Naive thymus-derived CD4-positive, alpha-beta T cell (primary cell): ENCODE measurements around the gene CNTN4. TPM values are rescaled to one million over a fixed set of nuclear protein-coding genes. Genes with fewer than 3 reads are reported as not detected.
"Not testable (repeated sequence)": the region's sequence is repeated elsewhere in the genome, so short reads cannot be mapped to it uniquely, and the experiment has no call there.

Source experiments
- ATAC-seq: fragments of 150-1000 bp; cut with Tn5 transposase; 2 replicates; pipeline ENCODE4 v1.10.0; 2021; ENCODE audit warnings: mild to moderate bottlenecking, moderate library complexity
- CTCF ChIA-PET: fragments of 350-600 bp; sonication (Branson Sonifier 250); formaldehyde crosslinking; loops from one replicate; lab custom pipeline; 2021; ENCODE audit warnings: antibody characterized with exemption; lab: Charles Lee
- POLR2A ChIA-PET: fragments of 350-600 bp; sonication (Branson Sonifier 250); formaldehyde crosslinking; loops from one replicate; lab custom pipeline; 2021; ENCODE audit warnings: antibody characterized with exemption, inconsistent platforms; lab: Charles Lee
- DNase-seq, 9 donors: peaks; one replicate each; pipeline versions ENCODE4 v3.0.0 to v3.0.0-alpha.2; 2020 to 2022; ENCODE audit warnings: mixed read lengths in 1 of 9
- H3K27ac ChIP-seq: one replicate; pipeline ENCODE4 v1.7.0; 2013; ENCODE audit warnings: mild to moderate bottlenecking, low read depth, low read length, moderate library complexity
- H3K27me3 ChIP-seq, 2 donors: one replicate each; pipeline ENCODE4 v1.7.0; 2013; ENCODE audit warnings: low read length in 2 of 2, mild to moderate bottlenecking in 2 of 2, moderate library complexity in 2 of 2; ENCODE audit not compliant: control insufficient read depth in 2 of 2, insufficient read depth in 2 of 2
- H3K36me3 ChIP-seq, 3 experiments: 1 replicate in 2 of 3; 2 replicates in 1 of 3; pipeline ENCODE4 v1.7.0; 2013; ENCODE audit warnings: low read length in 3 of 3, mild to moderate bottlenecking in 3 of 3, moderate library complexity in 1 of 3; ENCODE audit not compliant: insufficient read depth in 3 of 3, control insufficient read depth in 2 of 3
- H3K4me1 ChIP-seq, 2 donors: one replicate each; pipeline ENCODE4 v1.7.0; 2013; ENCODE audit warnings: low read length in 2 of 2, mild to moderate bottlenecking in 2 of 2, moderate library complexity in 1 of 2; ENCODE audit not compliant: control insufficient read depth in 2 of 2, insufficient read depth in 2 of 2
- H3K4me3 ChIP-seq: 2 replicates; pipeline ENCODE4 v1.7.0; 2013; ENCODE audit warnings: mild to moderate bottlenecking, low read length
- H3K9me3 ChIP-seq, 3 experiments: 1 replicate in 2 of 3; 2 replicates in 1 of 3; pipeline ENCODE4 v1.7.0; 2013; ENCODE audit warnings: low read length in 3 of 3; ENCODE audit not compliant: control insufficient read depth in 2 of 3
- H3K27ac Mint-ChIP-seq, 9 donors: one replicate each; pipeline ENCODE4 v1.8.0; 2020 to 2022; ENCODE audit warnings: mixed read lengths in 9 of 9, mild to moderate bottlenecking in 8 of 9, moderate library complexity in 5 of 9, inconsistent platforms in 2 of 9
- H3K27me3 Mint-ChIP-seq, 5 donors: one replicate each; pipeline ENCODE4 v1.8.0; 2021 to 2022; ENCODE audit warnings: mixed read lengths in 5 of 5, mild to moderate bottlenecking in 1 of 5
- H3K36me3 Mint-ChIP-seq, 5 donors: one replicate each; pipeline ENCODE4 v1.8.0; 2020 to 2022; ENCODE audit warnings: mixed read lengths in 5 of 5, mild to moderate bottlenecking in 3 of 5, inconsistent platforms in 1 of 5
- H3K4me1 Mint-ChIP-seq, 7 donors: one replicate each; pipeline ENCODE4 v1.8.0; 2020 to 2022; ENCODE audit warnings: mixed read lengths in 7 of 7, mild to moderate bottlenecking in 3 of 7, inconsistent platforms in 1 of 7
- H3K4me3 Mint-ChIP-seq, 10 donors: one replicate each; pipeline ENCODE4 v1.8.0; 2020 to 2022; ENCODE audit warnings: mild to moderate bottlenecking in 10 of 10, mixed read lengths in 10 of 10, moderate library complexity in 6 of 10, inconsistent platforms in 2 of 10
- H3K9me3 Mint-ChIP-seq, 11 donors: one replicate each; pipeline ENCODE4 v1.8.0; 2020 to 2022; ENCODE audit warnings: mixed read lengths in 11 of 11, mild to moderate bottlenecking in 4 of 11, inconsistent platforms in 1 of 11, moderate library complexity in 1 of 11
- intact Hi-C, 2 donors: fragments of 100-400 bp; cut with micrococcal nuclease; formaldehyde crosslinking; loops; one replicate each; pipeline ENCODE4 v1.15.1; 2023
- polyA plus RNA-seq, 2 donors: library from polyadenylated mRNA; unstranded; fragments of 300-500 nt; fragmentation: Illumina TruSeq; gene quantifications; one replicate each; pipeline ENCODE4 v1.2.3, GENCODE V29; 2021
- total RNA-seq, 6 experiments: library from RNA in 5 of 6; stranded (reverse) in 5 of 6; gene quantifications; 1 replicate in 5 of 6; 2 replicates in 1 of 6; pipeline ENCODE4 v1.2.3 and lab custom pipeline; 2021 to 2026

Gene CNTN4
- not detected for total RNA-seq
- polyA plus RNA-seq, result not detected
- not detected for total RNA-seq (lab: John Stamatoyannopoulos, UW)

DNA sequence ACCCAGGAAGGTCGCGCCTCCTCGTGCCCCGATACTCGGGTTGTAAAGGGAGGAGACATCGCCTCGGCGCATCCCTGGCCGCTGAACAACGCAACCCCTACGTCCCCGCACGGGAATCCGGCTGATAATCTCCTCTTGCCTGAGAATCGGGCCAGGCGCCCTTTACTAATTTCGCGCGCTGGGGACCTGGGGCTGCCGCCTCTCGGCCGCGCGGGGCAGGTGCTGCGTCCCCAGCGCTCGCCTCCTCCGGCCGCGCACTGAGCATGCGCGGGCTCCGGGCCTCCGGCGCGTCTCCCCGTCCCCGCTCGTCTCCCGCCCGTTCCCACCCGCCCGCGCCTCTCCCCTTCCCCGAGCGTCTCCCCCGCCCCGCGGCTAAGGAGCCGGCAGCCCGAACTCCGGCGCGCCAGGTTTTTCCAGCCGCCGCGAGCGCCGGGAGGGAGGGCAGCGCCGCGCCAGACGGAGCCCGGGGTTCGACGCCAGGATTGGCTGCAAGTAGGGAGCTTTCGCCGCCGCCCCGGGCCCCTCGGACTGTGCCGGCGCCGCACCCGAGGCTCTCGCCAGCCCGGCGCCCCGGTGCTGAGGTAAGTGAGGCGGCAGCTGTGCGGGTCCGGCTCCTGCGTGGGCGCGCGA is at the start of gene CNTN4:
TSS of gene CNTN4 (plus strand) at position 469 of the 630 bp plus-strand sequence.
- Histone ChIP-seq H3K4me1 (no peaks in the 10 kb centered on the region), H3K9me3 (no peaks in the 10 kb centered on the region), H3K36me3 (no peaks in the 10 kb centered on the region), H3K27ac (no peak within 1 kb of the TSS), H3K27me3 (peaks cover 0 to 4% of the 10 kb centered on the region in 2 donors), H3K4me3 (no peak within 1 kb of the TSS)
- DNase-seq (no peak), ATAC-seq (no peak)
- intact Hi-C loops, result no loop called here
- ChIA-PET CTCF (no interaction called here), POLR2A (no interaction called here)
- Mint-ChIP-seq H3K27me3 (peaks cover 51 to 73% (median 60%) of the 10 kb centered on the region in 5 donors), H3K9me3 (peaks cover 0 to 5% (median 2%) of the 10 kb centered on the region in 11 donors), H3K36me3 (peaks cover 0 to 4% (median 0%) of the 10 kb centered on the region in 5 donors), H3K27ac (no peak within 1 kb of the TSS), H3K4me3 (peak within 1 kb of the TSS in 9 of 10 donors; percentile 17 to 75 (median 49)), H3K4me1 (peaks cover 0 to 20% (median 11%) of the 10 kb centered on the region in 7 donors)

DNA sequence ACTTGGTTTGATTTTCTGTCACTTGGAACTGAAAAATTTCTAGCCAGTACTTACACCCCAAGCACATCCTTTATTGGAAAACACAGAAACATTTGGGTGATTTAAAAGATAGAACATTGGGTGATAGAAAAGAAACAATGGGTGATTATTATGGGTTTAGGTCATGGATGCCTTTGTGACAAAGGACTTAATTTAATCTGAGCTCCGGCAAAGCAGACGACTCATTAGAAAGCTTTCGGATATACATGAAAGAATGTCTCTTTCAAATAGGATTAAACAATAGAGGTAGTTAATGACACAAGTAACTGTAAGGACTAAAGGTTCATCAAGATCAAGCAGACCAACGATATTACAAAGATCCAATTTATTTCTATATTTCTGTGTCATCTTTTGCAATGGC is 37.3 kb upstream of the CNTN4 start:
- Mint-ChIP-seq H3K4me3 (no peak overlapping the region), H3K27me3 (peaks cover 0 to 4% (median 0%) of the 10 kb centered on the region in 5 donors), H3K4me1 (no peaks in the 10 kb centered on the region), H3K27ac (no peak overlapping the region), H3K9me3 (peaks cover 0 to 5% (median 2%) of the 10 kb centered on the region in 11 donors), H3K36me3 (no peaks in the 10 kb centered on the region)
- no peak for ATAC-seq
- Histone ChIP-seq H3K36me3 (no peaks in the 10 kb centered on the region), H3K9me3 (no peaks in the 10 kb centered on the region), H3K4me3 (no peak overlapping the region), H3K4me1 (no peaks in the 10 kb centered on the region), H3K27ac (no peak overlapping the region), H3K27me3 (no peaks in the 10 kb centered on the region)
- intact Hi-C loops, result no loop called here
- DNase-seq, result no peak
- ChIA-PET CTCF (no interaction called here), POLR2A (no interaction called here)

DNA sequence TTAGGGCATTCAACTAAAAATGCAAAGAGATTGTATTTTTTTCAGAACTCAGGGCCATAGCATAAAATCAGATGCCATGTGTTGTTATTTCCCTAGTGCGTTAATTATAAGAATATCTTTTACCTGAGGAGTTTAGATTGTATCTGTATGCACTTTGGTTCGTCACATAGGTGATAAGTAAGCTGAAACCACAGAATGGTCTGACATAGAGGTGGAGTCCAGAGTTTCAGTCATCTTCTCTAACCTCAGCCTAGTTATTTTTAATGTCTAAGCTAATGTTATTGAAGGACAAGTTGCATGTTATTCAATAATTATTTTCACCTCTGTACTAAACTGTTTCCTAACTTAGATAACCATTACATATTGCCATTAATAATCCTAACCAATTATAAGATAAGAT is 27.1 kb upstream of the CNTN4 start:
- no peak overlapping the region for H3K4me3 ChIP-seq
- Mint-ChIP-seq H3K27me3 (no peaks in the 10 kb centered on the region), H3K4me1 (no peaks in the 10 kb centered on the region), H3K36me3 (no peaks in the 10 kb centered on the region), H3K27ac (no peak overlapping the region), H3K4me3 (no peak overlapping the region), H3K9me3 (peaks cover 0 to 7% (median 0%) of the 10 kb centered on the region in 11 donors)
- no peak overlapping the region for H3K27ac ChIP-seq
- H3K27me3 ChIP-seq, result no peaks in the 10 kb centered on the region
- no peaks in the 10 kb centered on the region for H3K4me1 ChIP-seq
- POLR2A ChIA-PET, result no interaction called here
- intact Hi-C loops, result no loop called here
- CTCF ChIA-PET, result no interaction called here
- DNase-seq, result no peak
- no peaks in the 10 kb centered on the region for H3K9me3 ChIP-seq
- no peak for ATAC-seq
- no peaks in the 10 kb centered on the region for H3K36me3 ChIP-seq

DNA sequence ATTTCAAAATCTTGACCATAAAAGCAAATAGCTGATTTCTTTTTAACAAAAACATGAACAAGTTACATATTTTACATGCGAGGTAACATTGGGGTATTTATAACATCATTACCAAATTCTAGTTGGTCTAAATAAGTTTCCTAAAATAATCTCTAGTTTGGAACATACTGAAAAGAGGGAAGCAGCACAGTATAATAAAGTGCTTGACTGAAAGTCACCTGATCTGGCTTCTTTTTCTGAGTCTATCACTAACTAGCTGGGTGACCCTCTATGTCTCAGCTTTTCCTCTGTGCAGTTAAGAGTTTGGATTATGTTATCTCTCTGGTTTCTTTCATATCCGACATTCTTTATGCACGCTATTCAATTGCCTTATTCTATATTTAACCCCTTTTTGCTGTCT is 19.8 kb upstream of the CNTN4 start:
- CTCF ChIA-PET, result no interaction called here
- no peak for ATAC-seq
- intact Hi-C loops, result no loop called here

DNA sequence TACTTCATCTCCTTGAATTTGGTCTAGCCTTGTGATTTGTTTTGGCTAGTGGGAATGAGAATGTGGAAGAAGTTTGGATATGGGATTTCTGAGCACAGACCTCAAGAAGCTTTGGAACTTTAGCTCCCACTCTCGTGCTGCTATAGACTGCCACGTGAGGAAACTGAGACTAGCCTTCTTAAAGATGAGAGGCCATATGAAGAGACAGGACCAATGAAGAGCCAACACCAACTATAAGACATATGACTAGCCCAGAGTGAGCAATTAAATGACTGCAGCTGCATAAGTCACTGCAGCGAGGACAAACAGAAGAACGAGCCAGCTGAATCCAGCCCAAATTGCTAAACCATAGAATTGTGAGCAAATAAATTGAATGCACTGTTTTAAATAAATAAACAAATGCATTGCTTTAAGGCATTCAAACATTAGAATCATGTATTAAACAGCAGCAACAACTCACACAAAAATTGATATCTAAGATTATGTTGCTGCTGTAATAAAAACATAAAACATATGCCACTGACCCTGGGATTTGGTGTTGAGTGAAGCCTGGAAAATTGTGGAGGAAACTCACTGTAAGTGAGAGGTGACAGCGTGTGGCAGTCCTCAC is 15.7 kb upstream of the CNTN4 start:
- Mint-ChIP-seq H3K4me1 (no peaks in the 10 kb centered on the region), H3K27me3 (peaks cover 0 to 4% (median 0%) of the 10 kb centered on the region in 5 donors), H3K36me3 (peaks cover 0 to 6% (median 0%) of the 10 kb centered on the region in 5 donors), H3K27ac (no peak overlapping the region), H3K4me3 (no peak overlapping the region), H3K9me3 (peaks cover 0 to 27% (median 14%) of the 10 kb centered on the region in 11 donors)
- Histone ChIP-seq H3K9me3 (no peaks in the 10 kb centered on the region), H3K27ac (no peak overlapping the region), H3K27me3 (no peaks in the 10 kb centered on the region), H3K4me1 (no peaks in the 10 kb centered on the region), H3K36me3 (no peaks in the 10 kb centered on the region), H3K4me3 (no peak overlapping the region)
- CTCF ChIA-PET, result no interaction called here
- intact Hi-C loops, result no loop called here
- ATAC-seq (no peak), DNase-seq (no peak)
- POLR2A ChIA-PET, result no interaction called here

More for the DNA sequence above, 19.8 kb upstream of the CNTN4 start:
- H3K4me1 Mint-ChIP-seq, result no peaks in the 10 kb centered on the region
- DNase-seq, result no peak
- Histone ChIP-seq H3K36me3 (no peaks in the 10 kb centered on the region), H3K9me3 (no peaks in the 10 kb centered on the region), H3K27me3 (no peaks in the 10 kb centered on the region), H3K4me3 (no peak overlapping the region), H3K4me1 (no peaks in the 10 kb centered on the region), H3K27ac (no peak overlapping the region)
- no peak overlapping the region for H3K4me3 Mint-ChIP-seq
- no peak overlapping the region for H3K27ac Mint-ChIP-seq
- peaks cover 0 to 6% (median 0%) of the 10 kb centered on the region in 5 donors for H3K36me3 Mint-ChIP-seq
- peaks cover 0 to 18% (median 8%) of the 10 kb centered on the region in 11 donors for H3K9me3 Mint-ChIP-seq
- POLR2A ChIA-PET, result no interaction called here
- peaks cover 0 to 4% (median 0%) of the 10 kb centered on the region in 5 donors for H3K27me3 Mint-ChIP-seq

DNA sequence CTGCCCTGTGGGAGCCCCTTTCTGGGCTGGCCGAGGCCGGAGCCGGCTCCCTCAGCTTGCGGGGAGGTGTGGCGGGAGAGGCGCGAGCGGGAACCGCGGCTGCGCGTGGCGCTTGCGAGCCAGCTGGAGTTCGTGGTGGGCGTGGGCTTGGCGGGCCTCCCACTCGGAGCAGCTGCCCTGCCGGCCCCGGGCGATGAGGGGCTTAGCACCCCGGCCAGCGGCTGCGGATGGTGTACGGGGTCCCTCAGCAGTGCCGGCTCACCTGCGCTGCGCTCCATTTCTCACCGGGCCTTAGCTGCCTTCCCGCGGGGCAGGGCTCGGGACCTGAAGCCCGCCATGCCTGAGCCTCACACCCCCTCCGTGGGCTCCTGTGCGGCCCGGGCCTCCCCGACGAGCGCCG is 15.1 kb upstream of the CNTN4 start:
- H3K36me3 ChIP-seq, H3K9me3 ChIP-seq, H3K4me1 ChIP-seq, H3K27ac ChIP-seq, H3K4me1 Mint-ChIP-seq, DNase-seq, H3K27me3 ChIP-seq, ATAC-seq, H3K4me3 Mint-ChIP-seq, intact Hi-C loops, H3K27me3 Mint-ChIP-seq, POLR2A ChIA-PET, CTCF ChIA-PET, H3K27ac Mint-ChIP-seq, H3K4me3 ChIP-seq, H3K36me3 Mint-ChIP-seq: not testable (repeated sequence)
- H3K9me3 Mint-ChIP-seq, result peaks cover 0 to 27% (median 14%) of the 10 kb centered on the region in 11 donors
